Tibial artery (tissue), 4 donors: Measurements from ENCODE around the gene HRCT1.

Experiments used
- DNase-seq, 2 donors: peaks; one replicate each; pipeline ENCODE4 v3.0.0-alpha.2; 2019
- H3K27ac ChIP-seq, 2 donors: fragments of 200-600 bp; sonication (generic) in 1 of 2; 1 replicate in 1 of 2; 2 replicates in 1 of 2; pipeline ENCODE4 v1.5.1; 2018 to 2019; ENCODE audit warnings: mild to moderate bottlenecking in 1 of 2
- H3K27me3 ChIP-seq, 2 donors: fragments of 200-600 bp; sonication (generic) in 1 of 2; one replicate each; pipeline versions ENCODE4 v1.5.1 to v1.6.0; 2016 to 2019
- H3K36me3 ChIP-seq, 3 donors: fragments of 200-600 bp; sonication (generic) in 2 of 3; one replicate each; pipeline ENCODE4 v1.5.1; 2016 to 2019; ENCODE audit warnings: mild to moderate bottlenecking in 2 of 3
- H3K4me1 ChIP-seq, 4 donors: fragments of 200-600 bp; sonication (generic) in 2 of 4; 1 replicate in 3 of 4; 2 replicates in 1 of 4; pipeline ENCODE4 v1.5.1; 2016 to 2019
- H3K4me3 ChIP-seq, 2 donors: fragments of 200-600 bp; sonication (generic) in 1 of 2; 1 replicate in 1 of 2; 2 replicates in 1 of 2; pipeline ENCODE4 v1.5.1; 2018 to 2019; ENCODE audit warnings: mild to moderate bottlenecking in 2 of 2
- H3K9me3 ChIP-seq, 3 donors: fragments of 200-600 bp; sonication (generic) in 1 of 3; one replicate each; pipeline ENCODE4 v1.5.1; 2016 to 2019
- CTCF ChIP-seq, 2 experiments: fragments of 200-600 bp in 1 of 2; fragments of 450-650 bp in 1 of 2; IDR thresholded peaks; one replicate each; pipeline ENCODE4 v1.5.1; 2017 to 2019; ENCODE audit warnings: antibody characterized with exemption in 2 of 2, mild to moderate bottlenecking in 1 of 2, moderate library complexity in 1 of 2
- intact Hi-C: fragments of 100-400 bp; cut with DNase I; formaldehyde crosslinking; loops from one replicate; pipeline ENCODE4 v1.15.0; 2023; ENCODE audit warnings: low total_unique reads

Gene HRCT1

GRCh38 chr9:35905051-35905781 lies 786 bp upstream of the HRCT1 start:
- no peaks in the 10 kb centered on the region for H3K36me3 ChIP-seq
- peaks cover 11 to 74% (median 68%) of the 10 kb centered on the region in 4 donors for H3K4me1 ChIP-seq
- H3K9me3 ChIP-seq, result no peaks in the 10 kb centered on the region
- intact Hi-C loops, result no loop called here
- peak in 1 of 2 donors; percentile 80 for DNase-seq
- peak overlapping the region; percentile 88 to 98 for H3K27ac ChIP-seq
- H3K4me3 ChIP-seq, result peak overlapping the region; percentile 47 to 57
- no peaks in the 10 kb centered on the region for H3K27me3 ChIP-seq
- no peak for TF ChIP-seq CTCF (IDR thresholded peaks at IDR 0.05)

- peaks cover 11 to 91% (median 85%) of the 10 kb centered on the region in 4 donors for H3K4me1 ChIP-seq
- no peaks in the 10 kb centered on the region for H3K36me3 ChIP-seq
- H3K9me3 ChIP-seq, result no peaks in the 10 kb centered on the region
- intact Hi-C loops, result no loop called here
- peak in 1 of 2 experiments; percentile 18 for TF ChIP-seq CTCF (IDR thresholded peaks at IDR 0.05)
- peak overlapping the region; percentile 47 to 57 for H3K4me3 ChIP-seq
- peak; percentile 83 to 90 for DNase-seq
- peak overlapping the region; percentile 88 to 98 for H3K27ac ChIP-seq
- no peaks in the 10 kb centered on the region for H3K27me3 ChIP-seq
These were observed 1.1 kb downstream of the HRCT1 start for GRCh38 chr9:35906923-35907699.

GRCh38 chr9:35907711-35908503 lies 1.9 kb downstream of the HRCT1 start:
- H3K27me3 ChIP-seq, result no peaks in the 10 kb centered on the region
- DNase-seq, result peak; percentile 74 to 89
- H3K27ac ChIP-seq, result peak overlapping the region; percentile 88 to 98
- intact Hi-C loops, result no loop called here
- no peaks in the 10 kb centered on the region for H3K36me3 ChIP-seq
- no peak for TF ChIP-seq CTCF (IDR thresholded peaks at IDR 0.05)
- H3K4me1 ChIP-seq, result peaks cover 11 to 99% (median 91%) of the 10 kb centered on the region in 4 donors
- H3K9me3 ChIP-seq, result no peaks in the 10 kb centered on the region
- H3K4me3 ChIP-seq, result peak overlapping the region; percentile 47 to 57

- DNase-seq, result no peak
- TF ChIP-seq CTCF (IDR thresholded peaks at IDR 0.05), result no peak
- Histone ChIP-seq H3K36me3 (no peaks in the 10 kb centered on the region), H3K27me3 (no peaks in the 10 kb centered on the region), H3K9me3 (no peaks in the 10 kb centered on the region), H3K27ac (peak overlapping the region; percentile 88 to 98), H3K4me3 (peak overlapping the region; percentile 47 to 57), H3K4me1 (peaks cover 11 to 96% (median 88%) of the 10 kb centered on the region in 4 donors)
- intact Hi-C loops, result no loop called here
These were observed 2.6 kb downstream of the HRCT1 start for GRCh38 chr9:35908504-35909125.

DNA sequence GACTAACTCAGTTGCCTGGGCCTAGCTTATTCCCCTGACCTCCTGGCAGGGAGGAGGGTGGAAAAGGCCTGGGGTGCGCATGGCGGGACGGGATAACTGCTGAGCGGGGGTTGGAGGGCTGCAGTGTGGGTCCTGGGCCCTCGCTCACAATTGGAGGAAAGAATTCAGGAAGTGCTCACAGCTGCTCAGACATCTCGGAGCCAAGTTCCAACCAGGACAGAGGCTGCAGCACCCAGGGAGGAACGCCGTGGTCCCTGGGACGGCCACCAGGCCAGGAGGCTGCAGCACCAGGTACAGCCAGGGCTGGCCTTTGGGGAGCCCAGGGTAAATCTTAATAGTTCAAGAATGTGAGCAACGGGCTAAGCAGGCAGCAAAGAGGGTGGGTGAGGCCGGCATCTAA lies 3.3 kb downstream of the HRCT1 start, which contains the start of gene SPAAR:
Gene SPAAR (plus strand): TSS at position 217 of the 400 bp plus-strand sequence. CDS start 974 bp downstream, outside the sequence.
- H3K4me3 ChIP-seq, result peak within 1 kb of the TSS; percentile 47 to 57
- TF ChIP-seq CTCF (IDR thresholded peaks at IDR 0.05), result no peak
- peaks cover 11 to 92% (median 82%) of the 10 kb centered on the region in 4 donors for H3K4me1 ChIP-seq
- intact Hi-C loops, result no loop called here
- H3K9me3 ChIP-seq, result no peaks in the 10 kb centered on the region
- no peak for DNase-seq
- peak within 1 kb of the TSS; percentile 88 to 98 for H3K27ac ChIP-seq
- H3K36me3 ChIP-seq, result no peaks in the 10 kb centered on the region
- H3K27me3 ChIP-seq, result no peaks in the 10 kb centered on the region
